WTC11 (cell line): ENCODE results near the gene FNDC3B. TPM values are rescaled to one million over a fixed set of nuclear protein-coding genes. Genes with fewer than 3 reads are reported as not detected.

ENCODE experiments used
- ATAC-seq: fragments of 200-7000 bp; cut with Tn5 transposase; 2 replicates; pipeline ENCODE4 v1.10.0; 2021; ENCODE audit warnings: mild to moderate bottlenecking, moderate library complexity
- CTCF ChIA-PET: fragments of 300-600 bp; sonication (Branson Sonifier 250); formaldehyde crosslinking; loops from one replicate; lab custom pipeline; 2021; ENCODE audit warnings: antibody characterized with exemption; lab: Charles Lee
- POLR2A ChIA-PET: fragments of 350-600 bp; sonication (Branson Sonifier 250); formaldehyde crosslinking; loops from one replicate; lab custom pipeline; 2021; ENCODE audit warnings: antibody characterized with exemption; lab: Charles Lee
- DNase-seq: peaks from one replicate; pipeline ENCODE4 v3.0.0; 2021; ENCODE audit warnings: low spot score
- H3K27ac Mint-ChIP-seq: 2 replicates; pipeline ENCODE4 v1.8.0; 2021; ENCODE audit warnings: mixed read lengths
- H3K27me3 Mint-ChIP-seq: 2 replicates; pipeline ENCODE4 v1.8.0; 2021; ENCODE audit warnings: low read depth, mild to moderate bottlenecking, moderate library complexity, mixed read lengths
- H3K36me3 Mint-ChIP-seq: 2 replicates; pipeline ENCODE4 v1.8.0; 2021; ENCODE audit warnings: mixed read lengths
- H3K4me1 Mint-ChIP-seq: 2 replicates; pipeline ENCODE4 v1.8.0; 2022; ENCODE audit warnings: mixed read lengths
- H3K4me3 Mint-ChIP-seq: 2 replicates; pipeline ENCODE4 v1.8.0; 2021; ENCODE audit warnings: mild to moderate bottlenecking, moderate library complexity, mixed read lengths
- H3K9me3 Mint-ChIP-seq: 2 replicates; pipeline ENCODE4 v1.8.0; 2021; ENCODE audit warnings: mixed read lengths
- E2F5 ChIP-seq: sonication (generic); formaldehyde crosslinking; IDR thresholded peaks from 2 replicates; pipeline ENCODE4 v1.8.1; 2022; ENCODE audit warnings: mild to moderate bottlenecking, moderate library complexity, missing genetic modification reagents
- JAZF1 ChIP-seq: fragments of 250-450 bp; sonication (Bioruptor Pico); IDR thresholded peaks from 2 replicates; pipeline ENCODE4 v1.9.0; 2021; ENCODE audit warnings: moderate library complexity, mild to moderate bottlenecking, inconsistent platforms
- KAT7 ChIP-seq: sonication (generic); formaldehyde crosslinking; IDR thresholded peaks from 2 replicates; pipeline ENCODE4 v1.8.1; 2023; ENCODE audit warnings: missing genetic modification reagents, mild to moderate bottlenecking, borderline replicate concordance
- NR2C2 ChIP-seq: sonication (generic); formaldehyde crosslinking; IDR thresholded peaks from 2 replicates; pipeline ENCODE4 v1.8.0; 2022; ENCODE audit warnings: mild to moderate bottlenecking, missing genetic modification reagents
- SMAD4 ChIP-seq: sonication (generic); formaldehyde crosslinking; IDR thresholded peaks from 2 replicates; pipeline ENCODE4 v1.8.0; 2022; ENCODE audit warnings: mild to moderate bottlenecking, missing genetic modification reagents
- TCF7 ChIP-seq: sonication (generic); formaldehyde crosslinking; IDR thresholded peaks from 2 replicates; pipeline ENCODE4 v1.8.0; 2022; ENCODE audit warnings: mild to moderate bottlenecking, low read depth, missing genetic modification reagents, moderate library complexity
- ZBTB21 ChIP-seq: sonication (generic); formaldehyde crosslinking; IDR thresholded peaks from 2 replicates; pipeline ENCODE4 v1.8.1; 2023; ENCODE audit warnings: mild to moderate bottlenecking, missing genetic modification reagents, borderline replicate concordance
- ZNF425 ChIP-seq: fragments of 250-450 bp; sonication (Bioruptor Pico); conservative IDR thresholded peaks from 2 replicates; pipeline ENCODE4 v1.9.0; 2021; ENCODE audit warnings: mild to moderate bottlenecking
- ZNF671 ChIP-seq: fragments of 250-450 bp; sonication (Bioruptor Pico); IDR thresholded peaks from 2 replicates; pipeline ENCODE4 v1.8.0; 2021; ENCODE audit warnings: mild to moderate bottlenecking
- total RNA-seq: library from RNA; stranded (reverse); gene quantifications from 3 replicates; pipeline ENCODE4 v1.2.3, GENCODE V29; 2021
- TF ChIP-seq, protein P1 (sequence below): sonication (generic); formaldehyde crosslinking; IDR thresholded peaks from 2 replicates; pipeline ENCODE4 v1.8.0; 2023; ENCODE audit warnings: missing genetic modification reagents, mild to moderate bottlenecking, borderline replicate concordance
- TF ChIP-seq, protein P2 (sequence below): fragments of 250-450 bp; sonication (Bioruptor Pico); IDR thresholded peaks from 2 replicates; pipeline ENCODE4 v1.9.0; 2021; ENCODE audit warnings: mild to moderate bottlenecking

Gene FNDC3B
- total RNA-seq, 1 experiment from 2014 or later: 42.8 TPM

GRCh38 chr3:172084871-172085556, 45.6 kb downstream of the FNDC3B start:
- DNase-seq (no peak), ATAC-seq (no peak)
- Mint-ChIP-seq H3K9me3 (peaks cover 18% of the 10 kb centered on the region), H3K36me3 (peaks cover 22% of the 10 kb centered on the region), H3K4me3 (no peak overlapping the region), H3K27ac (peak overlapping the region; percentile 22), H3K27me3 (no peaks in the 10 kb centered on the region), H3K4me1 (peaks cover 46% of the 10 kb centered on the region)
- ChIA-PET CTCF (interaction anchor here (0.6 kb wide), 1 partner anchor 18 kb away, joined by 3 read pairs; no protein-coding TSS in a partner anchor), POLR2A (no interaction called here)
- TF ChIP-seq NR2C2: no peak
- TF ChIP-seq ZNF671 (CRISPR knock-in tag): no peak
- TF ChIP-seq TCF7 (CRISPR knock-in tag): no peak
- TF ChIP-seq, protein P1, sequence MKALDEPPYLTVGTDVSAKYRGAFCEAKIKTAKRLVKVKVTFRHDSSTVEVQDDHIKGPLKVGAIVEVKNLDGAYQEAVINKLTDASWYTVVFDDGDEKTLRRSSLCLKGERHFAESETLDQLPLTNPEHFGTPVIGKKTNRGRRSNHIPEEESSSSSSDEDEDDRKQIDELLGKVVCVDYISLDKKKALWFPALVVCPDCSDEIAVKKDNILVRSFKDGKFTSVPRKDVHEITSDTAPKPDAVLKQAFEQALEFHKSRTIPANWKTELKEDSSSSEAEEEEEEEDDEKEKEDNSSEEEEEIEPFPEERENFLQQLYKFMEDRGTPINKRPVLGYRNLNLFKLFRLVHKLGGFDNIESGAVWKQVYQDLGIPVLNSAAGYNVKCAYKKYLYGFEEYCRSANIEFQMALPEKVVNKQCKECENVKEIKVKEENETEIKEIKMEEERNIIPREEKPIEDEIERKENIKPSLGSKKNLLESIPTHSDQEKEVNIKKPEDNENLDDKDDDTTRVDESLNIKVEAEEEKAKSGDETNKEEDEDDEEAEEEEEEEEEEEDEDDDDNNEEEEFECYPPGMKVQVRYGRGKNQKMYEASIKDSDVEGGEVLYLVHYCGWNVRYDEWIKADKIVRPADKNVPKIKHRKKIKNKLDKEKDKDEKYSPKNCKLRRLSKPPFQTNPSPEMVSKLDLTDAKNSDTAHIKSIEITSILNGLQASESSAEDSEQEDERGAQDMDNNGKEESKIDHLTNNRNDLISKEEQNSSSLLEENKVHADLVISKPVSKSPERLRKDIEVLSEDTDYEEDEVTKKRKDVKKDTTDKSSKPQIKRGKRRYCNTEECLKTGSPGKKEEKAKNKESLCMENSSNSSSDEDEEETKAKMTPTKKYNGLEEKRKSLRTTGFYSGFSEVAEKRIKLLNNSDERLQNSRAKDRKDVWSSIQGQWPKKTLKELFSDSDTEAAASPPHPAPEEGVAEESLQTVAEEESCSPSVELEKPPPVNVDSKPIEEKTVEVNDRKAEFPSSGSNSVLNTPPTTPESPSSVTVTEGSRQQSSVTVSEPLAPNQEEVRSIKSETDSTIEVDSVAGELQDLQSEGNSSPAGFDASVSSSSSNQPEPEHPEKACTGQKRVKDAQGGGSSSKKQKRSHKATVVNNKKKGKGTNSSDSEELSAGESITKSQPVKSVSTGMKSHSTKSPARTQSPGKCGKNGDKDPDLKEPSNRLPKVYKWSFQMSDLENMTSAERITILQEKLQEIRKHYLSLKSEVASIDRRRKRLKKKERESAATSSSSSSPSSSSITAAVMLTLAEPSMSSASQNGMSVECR (CRISPR knock-in tag): no peak
- no peak for TF ChIP-seq E2F5 (CRISPR knock-in tag)

DNA sequence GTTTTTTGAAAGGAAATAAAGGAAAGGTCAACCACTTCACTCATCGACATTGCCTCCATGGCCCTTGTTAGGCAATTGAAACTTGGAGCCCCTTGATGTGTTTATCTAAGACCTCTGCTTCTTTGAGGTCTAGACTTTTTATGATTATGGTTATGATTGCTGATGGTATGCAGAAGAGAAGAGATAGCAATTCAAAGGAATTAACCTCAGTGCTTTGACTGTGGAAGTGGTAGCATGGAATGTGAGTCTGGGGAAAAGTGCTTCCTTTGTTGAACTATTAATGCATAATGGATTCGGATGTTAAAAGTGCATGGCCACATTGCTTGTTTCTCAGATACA, 46.1 kb downstream of the FNDC3B start:
- POLR2A ChIA-PET: no interaction called here
- no peak for ATAC-seq
- TF ChIP-seq, protein P2, sequence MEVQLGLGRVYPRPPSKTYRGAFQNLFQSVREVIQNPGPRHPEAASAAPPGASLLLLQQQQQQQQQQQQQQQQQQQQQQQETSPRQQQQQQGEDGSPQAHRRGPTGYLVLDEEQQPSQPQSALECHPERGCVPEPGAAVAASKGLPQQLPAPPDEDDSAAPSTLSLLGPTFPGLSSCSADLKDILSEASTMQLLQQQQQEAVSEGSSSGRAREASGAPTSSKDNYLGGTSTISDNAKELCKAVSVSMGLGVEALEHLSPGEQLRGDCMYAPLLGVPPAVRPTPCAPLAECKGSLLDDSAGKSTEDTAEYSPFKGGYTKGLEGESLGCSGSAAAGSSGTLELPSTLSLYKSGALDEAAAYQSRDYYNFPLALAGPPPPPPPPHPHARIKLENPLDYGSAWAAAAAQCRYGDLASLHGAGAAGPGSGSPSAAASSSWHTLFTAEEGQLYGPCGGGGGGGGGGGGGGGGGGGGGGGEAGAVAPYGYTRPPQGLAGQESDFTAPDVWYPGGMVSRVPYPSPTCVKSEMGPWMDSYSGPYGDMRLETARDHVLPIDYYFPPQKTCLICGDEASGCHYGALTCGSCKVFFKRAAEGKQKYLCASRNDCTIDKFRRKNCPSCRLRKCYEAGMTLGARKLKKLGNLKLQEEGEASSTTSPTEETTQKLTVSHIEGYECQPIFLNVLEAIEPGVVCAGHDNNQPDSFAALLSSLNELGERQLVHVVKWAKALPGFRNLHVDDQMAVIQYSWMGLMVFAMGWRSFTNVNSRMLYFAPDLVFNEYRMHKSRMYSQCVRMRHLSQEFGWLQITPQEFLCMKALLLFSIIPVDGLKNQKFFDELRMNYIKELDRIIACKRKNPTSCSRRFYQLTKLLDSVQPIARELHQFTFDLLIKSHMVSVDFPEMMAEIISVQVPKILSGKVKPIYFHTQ: no peak
- TF ChIP-seq SMAD4 (CRISPR knock-in tag) (no peak), JAZF1 (CRISPR knock-in tag) (no peak)
- TF ChIP-seq, all 79 proteins: peak for 0
- H3K36me3 Mint-ChIP-seq: peaks cover 22% of the 10 kb centered on the region
- peaks cover 49% of the 10 kb centered on the region for H3K4me1 Mint-ChIP-seq
- CTCF ChIA-PET: interaction anchor here (0.6 kb wide), 1 partner anchor 133 kb away, joined by 3 read pairs; no protein-coding TSS in a partner anchor
- H3K4me3 Mint-ChIP-seq: no peak overlapping the region
- no peak overlapping the region for H3K27ac Mint-ChIP-seq
- peaks cover 18% of the 10 kb centered on the region for H3K9me3 Mint-ChIP-seq
- DNase-seq: no peak
- no peaks in the 10 kb centered on the region for H3K27me3 Mint-ChIP-seq

- ATAC-seq (no peak), DNase-seq (no peak)
- Mint-ChIP-seq H3K9me3 (peaks cover 18% of the 10 kb centered on the region), H3K36me3 (peaks cover 22% of the 10 kb centered on the region), H3K27ac (no peak overlapping the region), H3K4me3 (no peak overlapping the region), H3K27me3 (no peaks in the 10 kb centered on the region), H3K4me1 (peaks cover 49% of the 10 kb centered on the region)
- CTCF ChIA-PET: interaction anchor here (0.6 kb wide), 1 partner anchor 132 kb away, joined by 3 read pairs; no protein-coding TSS in a partner anchor
- no peak for TF ChIP-seq ZNF425 (CRISPR knock-in tag)
- TF ChIP-seq KAT7: no peak
- no peak for TF ChIP-seq ZBTB21 (CRISPR knock-in tag)
- POLR2A ChIA-PET: no interaction called here
Observed at GRCh38 chr3:172086071-172086470, 46.7 kb downstream of the FNDC3B start.
